GM19238 (cell line): ENCODE measurements around the gene ZNF695.

Source experiments
- DNase-seq: peaks from one replicate; pipeline ENCODE4 v3.0.0; 2011; ENCODE audit warnings: low spot score; ENCODE audit not compliant: insufficient read length

ZNF695 gene

DNA sequence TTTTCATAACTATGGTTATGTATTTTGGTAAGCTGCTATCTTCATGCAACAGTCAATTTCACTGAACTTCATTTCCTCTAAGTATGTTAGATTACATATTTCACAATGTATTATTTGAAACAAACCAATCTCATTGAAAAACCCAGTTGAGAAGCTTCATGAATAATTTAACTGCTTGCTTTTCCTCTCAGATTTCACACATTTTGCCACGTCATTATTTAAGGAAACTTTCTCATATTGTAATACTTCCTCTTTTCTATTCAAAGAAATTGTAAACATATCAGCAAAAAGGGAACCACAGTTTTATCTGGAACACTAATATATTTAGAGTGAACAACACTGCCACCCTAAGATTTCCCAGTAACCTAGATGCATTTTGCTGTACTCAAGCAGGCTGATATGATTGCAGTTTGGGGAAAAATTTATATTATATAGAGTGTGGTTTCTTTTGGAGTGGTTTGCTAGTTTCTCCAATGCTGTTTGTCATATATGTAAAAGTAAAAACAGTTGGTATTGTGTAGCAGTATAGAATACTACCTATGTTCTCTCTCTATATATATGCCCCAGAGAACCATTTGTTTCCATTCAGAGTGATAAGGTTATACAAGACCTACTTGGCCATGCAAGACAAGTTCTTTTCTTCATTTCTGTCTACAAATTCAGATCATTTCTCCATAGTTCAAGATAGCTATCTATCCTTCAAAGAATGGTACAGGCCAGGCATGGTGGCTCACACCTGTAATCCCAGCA is 47.7 kb downstream of the ZNF695 start:
- no peak for DNase-seq

DNA sequence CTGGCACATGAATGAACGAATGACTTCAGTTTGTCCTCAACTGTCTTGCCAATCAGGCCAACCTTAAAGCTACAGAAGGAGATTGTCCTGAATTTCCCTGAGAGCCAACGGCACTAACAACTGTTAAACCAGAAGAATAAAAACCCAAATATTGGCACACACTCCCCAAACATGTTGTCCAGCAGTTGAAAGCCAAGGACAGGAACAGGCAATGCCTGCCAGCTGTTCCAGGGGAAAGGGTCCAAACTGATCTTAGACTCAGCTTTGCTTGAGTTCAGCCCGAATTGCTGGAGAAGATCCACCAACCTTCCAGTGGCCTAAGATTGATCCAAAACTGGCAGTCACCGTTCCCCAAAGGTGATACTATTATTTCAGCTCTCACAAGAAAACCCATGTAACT is 53.7 kb downstream of the ZNF695 start:
- no peak for DNase-seq

DNA sequence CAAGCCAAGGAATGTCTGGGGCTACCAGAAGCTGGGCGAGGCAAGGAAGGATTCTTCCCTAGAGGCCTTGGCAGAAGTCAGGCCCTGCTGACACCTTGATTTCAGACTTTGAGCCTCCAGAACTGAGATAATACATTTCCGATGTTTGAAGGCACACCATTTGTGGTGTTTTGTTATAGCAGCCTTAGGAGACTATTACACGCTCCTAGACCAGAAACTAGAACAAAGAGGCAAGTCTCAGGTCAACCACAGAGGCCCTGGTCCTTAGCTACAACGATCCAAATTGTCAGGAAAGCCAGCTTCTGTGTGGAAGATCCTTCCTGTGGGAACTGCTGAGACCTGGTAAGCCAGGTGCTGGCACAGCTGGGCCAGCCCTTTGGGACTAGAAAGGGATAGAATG is 56.4 kb downstream of the ZNF695 start:
- no peak for DNase-seq

DNA sequence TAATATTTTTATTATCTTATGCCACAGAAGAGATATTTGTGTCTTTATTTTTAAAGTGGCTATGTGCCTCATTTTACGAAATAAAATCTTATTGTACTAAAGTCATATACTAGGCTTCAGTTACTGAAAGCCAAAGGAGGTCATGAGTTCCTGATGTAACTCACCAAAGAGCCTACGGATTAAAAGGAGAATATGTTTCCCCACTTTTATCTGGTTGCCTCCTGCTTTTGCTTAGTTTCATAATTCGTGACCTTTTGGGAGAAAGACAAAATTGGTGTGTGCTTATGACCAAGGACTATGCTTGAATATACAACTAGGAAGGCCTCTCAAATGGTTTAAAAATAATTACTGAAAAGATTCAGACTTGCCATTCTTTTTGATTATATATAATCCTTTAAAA is 57.9 kb downstream of the ZNF695 start:
- DNase-seq, result no peak

DNA sequence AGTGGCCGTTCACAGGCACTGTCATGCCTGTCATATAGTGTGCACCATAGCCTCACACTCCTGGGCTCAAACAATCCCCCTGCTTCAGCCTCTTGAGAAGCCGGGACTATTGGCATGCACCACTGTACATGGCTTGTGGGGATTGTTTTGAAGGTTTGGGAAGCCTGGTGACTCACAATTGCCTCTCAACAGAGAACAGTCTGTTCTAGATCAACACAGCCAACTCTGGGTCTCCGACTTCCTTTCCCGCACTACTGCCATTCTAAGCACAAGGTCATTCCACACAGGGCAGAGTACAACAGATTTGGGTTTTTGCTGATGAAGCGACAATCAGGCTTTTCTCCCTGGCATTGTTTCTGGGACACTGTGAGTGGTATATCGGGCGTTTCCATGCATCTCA is 60.6 kb downstream of the ZNF695 start:
- DNase-seq, result no peak

DNA sequence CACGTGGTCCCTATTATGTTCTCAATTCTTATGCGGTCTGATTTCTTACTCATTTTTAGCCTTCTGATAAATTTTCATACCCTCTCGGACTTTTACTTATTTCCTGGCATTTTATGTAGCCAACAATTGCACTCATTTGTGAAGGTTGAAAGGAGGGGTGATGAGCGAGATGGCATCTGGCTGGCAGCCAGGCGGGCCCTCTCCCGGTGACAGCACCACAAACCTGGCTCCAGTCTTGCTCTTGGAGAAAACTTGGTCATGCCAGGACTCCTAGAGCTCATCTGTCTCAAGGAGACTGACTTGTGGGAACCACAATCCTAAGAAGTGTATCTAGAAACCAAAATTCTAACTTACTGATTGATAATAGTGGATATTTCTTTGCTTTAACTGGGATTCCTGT is 61.5 kb downstream of the ZNF695 start:
- DNase-seq, result no peak
